K562 (cell line): Measurements from ENCODE around the gene FASTK. TPM values are rescaled to one million over a fixed set of nuclear protein-coding genes. Genes with fewer than 3 reads are reported as not detected.

Experiments used
- BMI1 ChIP-seq: fragments of 150-350 bp; IDR thresholded peaks from 2 replicates; pipeline ENCODE4 v1.6.1; 2014; ENCODE audit warnings: low read length
- ELF4 ChIP-seq: fragments of 450-650 bp; formaldehyde crosslinking; IDR thresholded peaks from 2 replicates; pipeline ENCODE4 v1.4.0; 2022; ENCODE audit warnings: missing genetic modification characterization
- ESRRA ChIP-seq: fragments of 450-650 bp; IDR thresholded peaks from 2 replicates; pipeline ENCODE4 v1.6.1; 2014; ENCODE audit warnings: low read depth, mild to moderate bottlenecking, moderate library complexity, borderline replicate concordance
- ETS2 ChIP-seq: IDR thresholded peaks from 2 replicates; pipeline ENCODE4 v1.6.1; 2016; ENCODE audit warnings: borderline replicate concordance, missing genetic modification characterization, mild to moderate bottlenecking, moderate library complexity, missing compliant biosample characterization; ENCODE audit not compliant: poor library complexity, severe bottlenecking
- KLF1 ChIP-seq: fragments of 450-650 bp; IDR thresholded peaks from 2 replicates; pipeline ENCODE4 v1.6.1; 2016; ENCODE audit warnings: missing genetic modification characterization, missing compliant biosample characterization
- LARP7 ChIP-seq: fragments of 450-650 bp; IDR thresholded peaks from 2 replicates; pipeline ENCODE4 v1.6.1; 2016
- MCM7 ChIP-seq, 2 experiments: fragments of 450-650 bp; IDR thresholded peaks; 2 replicates each; pipeline ENCODE4 v1.6.1; 2016 to 2018
- MNT ChIP-seq, 2 experiments: fragments of 450-650 bp; conservative IDR thresholded peaks; 2 replicates each; pipeline ENCODE4 v1.6.1; 2017; ENCODE audit warnings: mild to moderate bottlenecking in 2 of 2, moderate library complexity in 2 of 2
- NCOR1 ChIP-seq: fragments of 450-650 bp; IDR thresholded peaks from 2 replicates; pipeline ENCODE4 v1.6.1; 2016; ENCODE audit warnings: mild to moderate bottlenecking, moderate library complexity
- NFRKB ChIP-seq: fragments of 450-650 bp; IDR thresholded peaks from 2 replicates; pipeline ENCODE4 v1.6.1; 2016; ENCODE audit warnings: low read depth
- PTBP1 ChIP-seq: fragments of 200-400 bp; formaldehyde crosslinking; IDR thresholded peaks from 2 replicates; pipeline ENCODE4 v1.6.1; 2017; ENCODE audit warnings: low read depth, low read length
- RB1 ChIP-seq: fragments of 450-650 bp; IDR thresholded peaks from 2 replicates; pipeline ENCODE4 v1.6.1; 2017; ENCODE audit warnings: low read depth, mild to moderate bottlenecking
- RNF219 ChIP-seq: fragments of 250-450 bp; sonication (Bioruptor Pico); IDR thresholded peaks from 2 replicates; pipeline ENCODE4 v1.5.0; 2022; ENCODE audit warnings: mild to moderate bottlenecking
- RUNX1 ChIP-seq: sonication (generic); IDR thresholded peaks from 2 replicates; pipeline ENCODE4 v1.6.1; 2016; ENCODE audit warnings: antibody characterized with exemption, low read depth
- SMARCE1 ChIP-seq: fragments of 450-650 bp; IDR thresholded peaks from 2 replicates; pipeline ENCODE4 v1.7.1; 2016; ENCODE audit warnings: mild to moderate bottlenecking
- VEZF1 ChIP-seq: fragments of 200-800 bp; sonication (Bioruptor generic); IDR thresholded peaks from 2 replicates; pipeline ENCODE4 v1.6.1; 2017; ENCODE audit warnings: missing genetic modification characterization, missing compliant biosample characterization
- ZBTB11 ChIP-seq, 3 experiments: fragments of 200-800 bp in 1 of 3; fragments of 250-450 bp in 1 of 3; fragments of 450-650 bp in 1 of 3; sonication (Bioruptor Pico) in 1 of 3; sonication (Bioruptor generic) in 1 of 3; formaldehyde crosslinking in 1 of 3; IDR thresholded peaks; 2 replicates each; pipeline versions ENCODE4 v1.6.1 to v1.8.0; 2016 to 2022; ENCODE audit warnings: mild to moderate bottlenecking in 2 of 3, missing genetic modification characterization in 2 of 3, missing compliant biosample characterization in 1 of 3, moderate library complexity in 1 of 3
- ZFPM2 ChIP-seq: fragments of 250-450 bp; sonication (Bioruptor Pico); IDR thresholded peaks from 2 replicates; pipeline ENCODE4 v1.5.1; 2022; ENCODE audit warnings: mild to moderate bottlenecking
- ZNF584 ChIP-seq: fragments of 200-800 bp; sonication (Bioruptor generic); IDR thresholded peaks from 2 replicates; pipeline ENCODE4 v1.6.1; 2016; ENCODE audit warnings: low read depth, mild to moderate bottlenecking, missing genetic modification characterization, missing compliant biosample characterization
- polyA plus RNA-seq, 8 experiments: library from polyadenylated mRNA; depleted of rRNA in 4 of 8; stranded (reverse) in 5 of 8; unstranded in 3 of 8; fragments of >200 nt; fragmentation: Nextera tagmentation in 2 of 8; fragmentation: Illumina TruSeq in 1 of 8; extraction: Ambion mirVana in 2 of 8; extraction: Trizol in 1 of 8; gene quantifications; 2 replicates each; pipeline versions ENCODE4 v1.2.1 to v1.2.3, GENCODE V29; 2011 to 2014; ENCODE audit warnings: inconsistent platforms in 1 of 8, missing spikeins in 1 of 8
- total RNA-seq, 7 experiments: library from RNA; depleted of rRNA in 6 of 7; stranded (reverse); fragments of >200 nt in 6 of 7; fragmentation: Illumina TruSeq in 2 of 7; extraction: Trizol in 2 of 7; gene quantifications; 2 replicates each; pipeline versions ENCODE4 v1.2.1 to v1.2.3, GENCODE V29; 2011 to 2021; ENCODE audit warnings: low replicate concordance in 1 of 7

FASTK gene
- total and polyA plus RNA-seq, 9 of the 15 experiments (the other 6 are each of a cell fraction or from before 2014, with no cell fraction given), result 0.51 to 150 (median 48.2) TPM

GRCh38 chr7:151085691-151086620 lies 5.3 kb upstream of the FASTK start, which contains the start of gene AGAP3 (continued):
- TF ChIP-seq VEZF1 (CRISPR knock-in tag) (peak; percentile 97), RNF219 (0 out of 2 replicates have a peak, but pooled peaks have one; percentile 53), MCM7 (IDR thresholded peaks at IDR 0.05) (no peak), MNT (conservative IDR thresholded peaks at IDR 0.05) (no peak), ELF4 (CRISPR knock-in tag) (no peak), ZNF584 (CRISPR knock-in tag) (no peak), LARP7 (peak; percentile 16; the same call in 1 of the 2 replicates), ZFPM2 (CRISPR knock-in tag) (no peak), ZBTB11 (CRISPR knock-in tag; IDR thresholded peaks at IDR 0.05) (peak in 1 of 3 experiments; percentile 31; a peak in 1 of 6 replicates), ETS2 (tag) (no peak), RB1 (peak; percentile 76), BMI1 (no peak), PTBP1 (peak; percentile 70; the same call in 1 of the 2 replicates), NCOR1 (no peak), NFRKB (peak; percentile 78), RUNX1 (0 out of 2 replicates have a peak, but pooled peaks have one; percentile 35), SMARCE1 (peak; percentile 57), KLF1 (tag) (no peak), ESRRA (peak; percentile 52; the same call in 1 of the 2 replicates)
